ENCODE data around the gene POLA2.

Gene POLA2

GRCh38 chr11:65334696-65335295 lies 73.0 kb downstream of the POLA2 start:
- no peak for DNase-seq (ENCODE audit: low read depth)

- DNase-seq (ENCODE audit: low read depth), result no peak
These were observed 76.9 kb downstream of the POLA2 start for GRCh38 chr11:65338676-65339075.

GRCh38 chr11:65340226-65340625 lies 78.5 kb downstream of the POLA2 start:
- DNase-seq (ENCODE audit: low read depth), result no peak

- DNase-seq (ENCODE audit: low read depth), result no peak
These were observed 80.1 kb downstream of the POLA2 start for GRCh38 chr11:65341856-65342255.

All from non-pigmented ciliary epithelial cell (primary cell).